Panc1 (cell line): ENCODE measurements around the gene SURF4.

Experiments
- CTCF ChIP-seq: fragments of 450-650 bp; IDR thresholded peaks from 2 replicates; pipeline ENCODE4 v1.5.1; 2017; ENCODE audit warnings: mild to moderate bottlenecking
- POLR2AphosphoS5 ChIP-seq: IDR thresholded peaks from 2 replicates; pipeline ENCODE4 v1.6.1; 2012; ENCODE audit warnings: mild to moderate bottlenecking, low read depth, low read length, moderate library complexity
- REST ChIP-seq, 2 experiments: IDR thresholded peaks; 2 replicates each; pipeline ENCODE4 v1.6.1; 2011 to 2012; ENCODE audit warnings: low read depth in 2 of 2, control low read depth in 1 of 2, low read length in 1 of 2, mild to moderate bottlenecking in 1 of 2, moderate library complexity in 1 of 2; ENCODE audit not compliant: insufficient read depth in 1 of 2
- SIN3A ChIP-seq: IDR thresholded peaks from 2 replicates; pipeline ENCODE4 v1.6.1; 2012; ENCODE audit warnings: low read depth, mild to moderate bottlenecking, low read length, moderate library complexity, borderline replicate concordance; ENCODE audit not compliant: insufficient read depth
- TCF7L2 ChIP-seq: IDR thresholded peaks from 2 replicates; pipeline ENCODE4 v1.6.1; 2011; ENCODE audit warnings: mild to moderate bottlenecking, low read depth, low read length, inconsistent platforms

- TF ChIP-seq CTCF (no peak), REST (IDR thresholded peaks at IDR 0.05; ENCODE audit: insufficient read depth in 1 of 2, low read depth in 2 of 2, low read length in 1 of 2) (no peak), SIN3A (no peak), TCF7L2 (no peak), POLR2AphosphoS5 (no peak)
Observed at GRCh38 chr9:133321411-133321935, 54.4 kb downstream of the SURF4 start.
